ENCODE data around the gene FYB1.
A peak's percentile ranks its signal among the peaks of the same experiment; 100 is the strongest.

The FYB1 gene

DNA sequence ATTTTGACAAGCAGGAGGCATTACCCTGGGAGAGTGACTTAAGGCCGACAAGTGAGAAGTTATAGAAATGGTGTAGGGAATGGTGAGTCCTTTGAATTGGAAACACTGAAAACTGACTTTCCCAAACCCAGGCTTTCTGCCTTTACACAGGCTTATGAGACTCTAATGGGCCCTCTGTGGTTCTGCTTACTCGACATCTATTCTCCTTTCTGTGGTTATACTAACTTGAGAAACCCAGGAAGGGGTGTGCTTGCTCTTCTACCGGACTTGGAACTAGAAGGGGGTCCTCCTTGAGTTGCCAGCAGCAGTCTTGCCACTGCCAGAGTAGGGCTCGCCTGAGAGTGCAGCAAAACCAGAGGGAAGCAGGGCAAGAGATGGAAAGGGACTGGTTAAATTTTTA is 63.3 kb downstream of the FYB1 start:
- Histone ChIP-seq H2BK15ac (ENCODE audit: low read length) (no peak overlapping the region), H3K9me3 (replicated peaks in 1 of 2; ENCODE audit: control insufficient read depth in 2 of 2, insufficient read depth in 1 of 2, low read depth in 1 of 2, low read length in 2 of 2) (no peaks in the 10 kb centered on the region), H4K8ac (ENCODE audit: low read depth, low read length) (no peak overlapping the region), H3K4me2 (ENCODE audit: insufficient read depth, low read length, poor library complexity, severe bottlenecking) (no peak overlapping the region), H2AFZ (ENCODE audit: low read length) (no peak overlapping the region), H3K79me1 (ENCODE audit: low read depth, low read length) (no peaks in the 10 kb centered on the region), H3K4me3 (ENCODE audit: low read length in 2 of 2) (no peak overlapping the region), H3K14ac (ENCODE audit: low read length) (no peak overlapping the region), H2BK120ac (ENCODE audit: low read depth, low read length) (no peak overlapping the region), H3K9ac (ENCODE audit: low read depth, low read length, poor library complexity) (no peak overlapping the region), H3K27ac (replicated peaks; ENCODE audit: low read length) (no peak overlapping the region), H3K36me3 (replicated peaks in 1 of 2; ENCODE audit: control insufficient read depth in 2 of 2, insufficient read depth in 2 of 2, low read length in 2 of 2) (no peaks in the 10 kb centered on the region), H3K4me1 (ENCODE audit: control insufficient read depth in 2 of 2, insufficient read depth in 1 of 2, low read depth in 1 of 2, low read length in 2 of 2) (no peaks in the 10 kb centered on the region), H3K18ac (ENCODE audit: low read length) (no peak overlapping the region), H3K27me3 (ENCODE audit: control insufficient read depth in 3 of 3, insufficient read depth in 3 of 3, low read depth in 1 of 3, low read length in 3 of 3) (no peaks in the 10 kb centered on the region), H2BK12ac (ENCODE audit: low read length) (no peak overlapping the region), H2BK5ac (ENCODE audit: low read length) (no peak overlapping the region), H3K23ac (ENCODE audit: low read depth, low read length, poor library complexity) (no peak overlapping the region), H3K4ac (ENCODE audit: low read length) (no peak overlapping the region), H2AK5ac (ENCODE audit: low read depth, low read length) (no peak overlapping the region), H4K91ac (ENCODE audit: low read depth, low read length, poor library complexity) (no peak overlapping the region)
- DNase-seq (ENCODE audit: low spot score): no peak
- WGBS, 2 donors (ENCODE audit: extremely low coverage in 2 of 2, insufficient read length in 2 of 2, insufficient replicate concordance in 1 of 2): no CpG with 5 or more reads among the region's 4 CpGs

DNA sequence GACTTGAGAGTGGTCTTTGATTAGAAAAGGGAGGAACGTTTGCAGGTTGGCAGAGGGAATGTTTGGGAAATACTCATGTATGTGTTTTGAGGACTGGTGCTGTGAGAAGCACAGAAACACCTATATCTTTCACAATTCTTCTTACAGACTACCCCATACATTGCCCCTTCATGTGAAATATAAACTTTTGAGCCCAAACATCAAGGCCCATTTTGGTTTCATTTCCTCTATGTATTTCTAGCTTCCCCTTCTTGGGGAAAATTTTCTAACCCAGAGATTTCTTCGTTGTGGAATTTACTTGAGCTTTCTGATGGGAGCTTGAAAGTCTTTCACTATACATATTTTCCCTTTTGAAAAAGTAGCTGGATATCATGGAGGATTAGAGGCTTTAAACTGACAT is 67.6 kb downstream of the FYB1 start:
- no peaks in the 10 kb centered on the region for H3K79me1 ChIP-seq (ENCODE audit: low read depth, low read length)
- H3K4me1 ChIP-seq (ENCODE audit: control insufficient read depth in 2 of 2, insufficient read depth in 1 of 2, low read depth in 1 of 2, low read length in 2 of 2): no peaks in the 10 kb centered on the region
- H4K8ac ChIP-seq (ENCODE audit: low read depth, low read length): no peak overlapping the region
- no peaks in the 10 kb centered on the region for H3K36me3 ChIP-seq (replicated peaks in 1 of 2; ENCODE audit: control insufficient read depth in 2 of 2, insufficient read depth in 2 of 2, low read length in 2 of 2)
- no peak overlapping the region for H3K4me3 ChIP-seq (ENCODE audit: low read length in 2 of 2)
- no peaks in the 10 kb centered on the region for H3K27me3 ChIP-seq (ENCODE audit: control insufficient read depth in 3 of 3, insufficient read depth in 3 of 3, low read depth in 1 of 3, low read length in 3 of 3)
- H2BK5ac ChIP-seq (ENCODE audit: low read length): no peak overlapping the region
- DNase-seq (ENCODE audit: low spot score): no peak
- H3K14ac ChIP-seq (ENCODE audit: low read length): no peak overlapping the region
- H3K18ac ChIP-seq (ENCODE audit: low read length): no peak overlapping the region
- no peak overlapping the region for H2AK5ac ChIP-seq (ENCODE audit: low read depth, low read length)
- H3K4me2 ChIP-seq (ENCODE audit: insufficient read depth, low read length, poor library complexity, severe bottlenecking): no peak overlapping the region
- H3K9ac ChIP-seq (ENCODE audit: low read depth, low read length, poor library complexity): no peak overlapping the region
- H3K23ac ChIP-seq (ENCODE audit: low read depth, low read length, poor library complexity): no peak overlapping the region
- no peak overlapping the region for H2BK15ac ChIP-seq (ENCODE audit: low read length)
- H3K27ac ChIP-seq (replicated peaks; ENCODE audit: low read length): no peak overlapping the region
- H4K91ac ChIP-seq (ENCODE audit: low read depth, low read length, poor library complexity): no peak overlapping the region
- WGBS, 2 donors (ENCODE audit: extremely low coverage in 2 of 2, insufficient read length in 2 of 2, insufficient replicate concordance in 1 of 2): no CpG with 5 or more reads among the region's 2 CpGs
- no peak overlapping the region for H2BK12ac ChIP-seq (ENCODE audit: low read length)
- H3K9me3 ChIP-seq (replicated peaks in 1 of 2; ENCODE audit: control insufficient read depth in 2 of 2, insufficient read depth in 1 of 2, low read depth in 1 of 2, low read length in 2 of 2): no peaks in the 10 kb centered on the region
- no peak overlapping the region for H2AFZ ChIP-seq (ENCODE audit: low read length)
- no peak overlapping the region for H3K4ac ChIP-seq (ENCODE audit: low read length)
- H2BK120ac ChIP-seq (ENCODE audit: low read depth, low read length): no peak overlapping the region

DNA sequence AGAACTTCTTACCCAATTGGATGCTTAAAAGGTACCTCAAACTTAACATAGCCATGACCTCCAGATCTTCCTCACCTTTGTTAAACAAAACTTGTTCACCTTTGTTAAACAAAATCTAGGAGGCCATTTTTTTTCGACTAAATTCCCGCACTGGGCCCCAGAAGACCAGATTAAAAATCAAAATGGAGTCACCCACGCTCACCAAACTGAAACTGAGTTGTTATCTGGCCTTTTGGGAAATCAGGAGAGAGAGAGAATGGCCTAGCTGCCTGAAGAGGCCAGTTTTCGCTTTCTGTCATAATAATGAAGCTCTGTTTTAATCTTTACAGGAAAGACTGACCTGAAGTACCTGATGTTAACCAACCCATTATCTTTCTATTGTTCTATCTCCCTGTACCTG is 69.4 kb downstream of the FYB1 start:
- Histone ChIP-seq H2BK15ac (ENCODE audit: low read length) (no peak overlapping the region), H2BK12ac (ENCODE audit: low read length) (no peak overlapping the region), H3K36me3 (replicated peaks in 1 of 2; ENCODE audit: control insufficient read depth in 2 of 2, insufficient read depth in 2 of 2, low read length in 2 of 2) (no peaks in the 10 kb centered on the region), H2AFZ (ENCODE audit: low read length) (peak overlapping the region; percentile 39), H3K4ac (ENCODE audit: low read length) (no peak overlapping the region), H3K4me3 (ENCODE audit: low read length in 2 of 2) (no peak overlapping the region), H3K14ac (ENCODE audit: low read length) (no peak overlapping the region), H3K9me3 (replicated peaks in 1 of 2; ENCODE audit: control insufficient read depth in 2 of 2, insufficient read depth in 1 of 2, low read depth in 1 of 2, low read length in 2 of 2) (no peaks in the 10 kb centered on the region), H2BK120ac (ENCODE audit: low read depth, low read length) (no peak overlapping the region), H3K27ac (replicated peaks; ENCODE audit: low read length) (no peak overlapping the region), H3K18ac (ENCODE audit: low read length) (no peak overlapping the region), H4K91ac (ENCODE audit: low read depth, low read length, poor library complexity) (no peak overlapping the region), H3K4me1 (ENCODE audit: control insufficient read depth in 2 of 2, insufficient read depth in 1 of 2, low read depth in 1 of 2, low read length in 2 of 2) (no peaks in the 10 kb centered on the region), H4K8ac (ENCODE audit: low read depth, low read length) (no peak overlapping the region), H2BK5ac (ENCODE audit: low read length) (no peak overlapping the region), H2AK5ac (ENCODE audit: low read depth, low read length) (no peak overlapping the region), H3K79me1 (ENCODE audit: low read depth, low read length) (no peaks in the 10 kb centered on the region), H3K23ac (ENCODE audit: low read depth, low read length, poor library complexity) (no peak overlapping the region), H3K27me3 (ENCODE audit: control insufficient read depth in 3 of 3, insufficient read depth in 3 of 3, low read depth in 1 of 3, low read length in 3 of 3) (no peaks in the 10 kb centered on the region), H3K4me2 (ENCODE audit: insufficient read depth, low read length, poor library complexity, severe bottlenecking) (no peak overlapping the region), H3K9ac (ENCODE audit: low read depth, low read length, poor library complexity) (no peak overlapping the region)
- no CpG with 5 or more reads among the region's 4 CpGs for WGBS, 2 donors (ENCODE audit: extremely low coverage in 2 of 2, insufficient read length in 2 of 2, insufficient replicate concordance in 1 of 2)
- no peak for DNase-seq (ENCODE audit: low spot score)

GRCh38 chr5:39148983-39149534 is 70.3 kb downstream of the FYB1 start:
- H3K9ac ChIP-seq (ENCODE audit: low read depth, low read length, poor library complexity): no peak overlapping the region
- H2AK5ac ChIP-seq (ENCODE audit: low read depth, low read length): no peak overlapping the region
- no peak overlapping the region for H4K8ac ChIP-seq (ENCODE audit: low read depth, low read length)
- H2BK120ac ChIP-seq (ENCODE audit: low read depth, low read length): no peak overlapping the region
- H3K79me1 ChIP-seq (ENCODE audit: low read depth, low read length): no peaks in the 10 kb centered on the region
- no peaks in the 10 kb centered on the region for H3K9me3 ChIP-seq (replicated peaks in 1 of 2; ENCODE audit: control insufficient read depth in 2 of 2, insufficient read depth in 1 of 2, low read depth in 1 of 2, low read length in 2 of 2)
- H3K4me2 ChIP-seq (ENCODE audit: insufficient read depth, low read length, poor library complexity, severe bottlenecking): no peak overlapping the region
- no peak overlapping the region for H3K23ac ChIP-seq (ENCODE audit: low read depth, low read length, poor library complexity)
- H3K18ac ChIP-seq (ENCODE audit: low read length): no peak overlapping the region
- H3K4me1 ChIP-seq (ENCODE audit: control insufficient read depth in 2 of 2, insufficient read depth in 1 of 2, low read depth in 1 of 2, low read length in 2 of 2): no peaks in the 10 kb centered on the region
- H3K36me3 ChIP-seq (replicated peaks in 1 of 2; ENCODE audit: control insufficient read depth in 2 of 2, insufficient read depth in 2 of 2, low read length in 2 of 2): no peaks in the 10 kb centered on the region
- H2BK15ac ChIP-seq (ENCODE audit: low read length): no peak overlapping the region
- H3K27me3 ChIP-seq (ENCODE audit: control insufficient read depth in 3 of 3, insufficient read depth in 3 of 3, low read depth in 1 of 3, low read length in 3 of 3): no peaks in the 10 kb centered on the region
- H2BK5ac ChIP-seq (ENCODE audit: low read length): no peak overlapping the region
- no peak overlapping the region for H3K27ac ChIP-seq (replicated peaks; ENCODE audit: low read length)
- no peak overlapping the region for H2BK12ac ChIP-seq (ENCODE audit: low read length)
- no peak for DNase-seq (ENCODE audit: low spot score)
- H3K4me3 ChIP-seq (ENCODE audit: low read length in 2 of 2): no peak overlapping the region
- H2AFZ ChIP-seq (ENCODE audit: low read length): no peak overlapping the region
- no peak overlapping the region for H4K91ac ChIP-seq (ENCODE audit: low read depth, low read length, poor library complexity)
- no peak overlapping the region for H3K4ac ChIP-seq (ENCODE audit: low read length)
- no peak overlapping the region for H3K14ac ChIP-seq (ENCODE audit: low read length)

All from neuronal stem cell (in vitro differentiated cells).